Natural killer cell (primary cell): Measurements from ENCODE around the gene ZNF814. TPM values are rescaled to one million over a fixed set of nuclear protein-coding genes. Genes with fewer than 3 reads are reported as not detected.

Experiments used
- ATAC-seq, 3 donors: fragments of 150-1000 bp in 2 of 3; fragments of 200-7000 bp in 1 of 3; cut with Tn5 transposase; 1 replicate in 1 of 3; 2 replicates in 2 of 3; pipeline ENCODE4 v1.10.0; 2021; ENCODE audit warnings: mild to moderate bottlenecking in 2 of 3, moderate library complexity in 2 of 3
- DNase-seq, 2 donors: peaks; one replicate each; pipeline versions ENCODE4 v3.0.0 to v3.0.0-alpha.2; 2013 to 2021; ENCODE audit warnings: mixed read lengths in 1 of 2
- H3K27ac ChIP-seq: one replicate; pipeline ENCODE4 v1.5.1; 2013; ENCODE audit warnings: mild to moderate bottlenecking, low read length
- H3K27me3 ChIP-seq: one replicate; pipeline ENCODE4 v1.6.1; 2013; ENCODE audit warnings: low read length; ENCODE audit not compliant: control insufficient read depth, insufficient read depth
- H3K36me3 ChIP-seq: one replicate; pipeline ENCODE4 v1.6.1; 2013; ENCODE audit warnings: low read length; ENCODE audit not compliant: control insufficient read depth, insufficient read depth
- H3K4me1 ChIP-seq: one replicate; pipeline ENCODE4 v1.6.1; 2013; ENCODE audit warnings: low read length; ENCODE audit not compliant: control insufficient read depth, insufficient read depth
- H3K4me3 ChIP-seq: one replicate; pipeline ENCODE4 v1.5.1; 2013; ENCODE audit warnings: low read length
- H3K9me3 ChIP-seq: one replicate; pipeline ENCODE4 v1.6.1; 2013; ENCODE audit warnings: low read length; ENCODE audit not compliant: control insufficient read depth, insufficient read depth
- H3K27ac Mint-ChIP-seq, 2 donors: one replicate each; pipeline ENCODE4 v1.8.0; 2022; ENCODE audit warnings: mild to moderate bottlenecking in 2 of 2, mixed read lengths in 2 of 2, moderate library complexity in 1 of 2
- H3K27me3 Mint-ChIP-seq, 2 donors: one replicate each; pipeline ENCODE4 v1.8.0; 2022; ENCODE audit warnings: low read depth in 2 of 2, mixed read lengths in 2 of 2
- H3K36me3 Mint-ChIP-seq: one replicate; pipeline ENCODE4 v1.8.0; 2022; ENCODE audit warnings: mixed read lengths
- H3K4me1 Mint-ChIP-seq, 2 donors: one replicate each; pipeline ENCODE4 v1.8.0; 2022; ENCODE audit warnings: mixed read lengths in 2 of 2
- H3K4me3 Mint-ChIP-seq: one replicate; pipeline ENCODE4 v1.8.0; 2022; ENCODE audit warnings: mild to moderate bottlenecking, moderate library complexity, mixed read lengths
- H3K9me3 Mint-ChIP-seq, 2 donors: one replicate each; pipeline ENCODE4 v1.8.0; 2022; ENCODE audit warnings: mixed read lengths in 2 of 2
- WGBS: methylation state at CpG from one replicate; pipeline ENCODE4 v1.1.7; 2013; ENCODE audit warnings: missing lambda C conversion rate; ENCODE audit not compliant: insufficient coverage; 5-methylcytosine and 5-hydroxymethylcytosine counted together
- intact Hi-C: fragments of 100-400 bp; cut with micrococcal nuclease; formaldehyde crosslinking; loops from one replicate; pipeline ENCODE4 v1.14.2; 2022
- total RNA-seq, 4 donors: library from RNA; stranded (reverse); fragments of 120-200 nt in 1 of 4; gene quantifications; one replicate each; pipeline versions ENCODE4 v1.2.3 to v1.2.4, GENCODE V29; 2013 to 2022
- TF ChIP-seq, protein P1 (sequence below): fragments of 200-600 bp; IDR thresholded peaks from one replicate; pipeline ENCODE4 v1.8.0; 2022; ENCODE audit warnings: antibody characterized with exemption

The ZNF814 gene
- total RNA-seq, 3 donors from 2014 or later (not counting 1 experiment from before 2014, with no cell fraction given) = 25.2 to 51.2 (median 38.3) TPM

- no peaks in the 10 kb centered on the region for H3K9me3 Mint-ChIP-seq
- H3K36me3 Mint-ChIP-seq = no peaks in the 10 kb centered on the region
- H3K27ac Mint-ChIP-seq = no peak overlapping the region
- Histone ChIP-seq H3K27ac (no peak overlapping the region), H3K9me3 (no peaks in the 10 kb centered on the region), H3K27me3 (no peaks in the 10 kb centered on the region), H3K36me3 (no peaks in the 10 kb centered on the region), H3K4me3 (no peak overlapping the region), H3K4me1 (peaks cover 31% of the 10 kb centered on the region)
- TF ChIP-seq, protein P1, sequence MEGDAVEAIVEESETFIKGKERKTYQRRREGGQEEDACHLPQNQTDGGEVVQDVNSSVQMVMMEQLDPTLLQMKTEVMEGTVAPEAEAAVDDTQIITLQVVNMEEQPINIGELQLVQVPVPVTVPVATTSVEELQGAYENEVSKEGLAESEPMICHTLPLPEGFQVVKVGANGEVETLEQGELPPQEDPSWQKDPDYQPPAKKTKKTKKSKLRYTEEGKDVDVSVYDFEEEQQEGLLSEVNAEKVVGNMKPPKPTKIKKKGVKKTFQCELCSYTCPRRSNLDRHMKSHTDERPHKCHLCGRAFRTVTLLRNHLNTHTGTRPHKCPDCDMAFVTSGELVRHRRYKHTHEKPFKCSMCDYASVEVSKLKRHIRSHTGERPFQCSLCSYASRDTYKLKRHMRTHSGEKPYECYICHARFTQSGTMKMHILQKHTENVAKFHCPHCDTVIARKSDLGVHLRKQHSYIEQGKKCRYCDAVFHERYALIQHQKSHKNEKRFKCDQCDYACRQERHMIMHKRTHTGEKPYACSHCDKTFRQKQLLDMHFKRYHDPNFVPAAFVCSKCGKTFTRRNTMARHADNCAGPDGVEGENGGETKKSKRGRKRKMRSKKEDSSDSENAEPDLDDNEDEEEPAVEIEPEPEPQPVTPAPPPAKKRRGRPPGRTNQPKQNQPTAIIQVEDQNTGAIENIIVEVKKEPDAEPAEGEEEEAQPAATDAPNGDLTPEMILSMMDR = no peak
- peaks cover 45 to 47% of the 10 kb centered on the region in 2 donors for H3K4me1 Mint-ChIP-seq
- 97% methylated on average over 14 of the region's 14 CpGs for WGBS
- no peak for ATAC-seq
- DNase-seq = no peak
- peak overlapping the region; percentile 61 for H3K4me3 Mint-ChIP-seq
- intact Hi-C loops = loop anchor here (2.0 kb wide), 1 partner anchor 31 kb away; the partner anchor contains the start of gene ZNF587
- no peaks in the 10 kb centered on the region for H3K27me3 Mint-ChIP-seq
Observed at GRCh38 chr19:57817976-57818375, 70.9 kb downstream of the ZNF814 start.

- no peaks in the 10 kb centered on the region for H3K36me3 Mint-ChIP-seq
- no peak overlapping the region for H3K27ac ChIP-seq
- no peaks in the 10 kb centered on the region for H3K9me3 Mint-ChIP-seq
- H3K27me3 Mint-ChIP-seq = no peaks in the 10 kb centered on the region
- TF ChIP-seq, protein P1 = no peak
- no peak overlapping the region for H3K27ac Mint-ChIP-seq
- H3K4me1 ChIP-seq = peaks cover 35% of the 10 kb centered on the region
- DNase-seq = no peak
- intact Hi-C loops = no loop called here
- no peak overlapping the region for H3K4me3 Mint-ChIP-seq
- H3K9me3 ChIP-seq = no peaks in the 10 kb centered on the region
- no peaks in the 10 kb centered on the region for H3K27me3 ChIP-seq
- H3K4me1 Mint-ChIP-seq = peaks cover 40 to 42% of the 10 kb centered on the region in 2 donors
- 92% methylated on average over 7 of the region's 7 CpGs for WGBS
- H3K36me3 ChIP-seq = no peaks in the 10 kb centered on the region
- ATAC-seq = no peak
- no peak overlapping the region for H3K4me3 ChIP-seq
Observed at GRCh38 chr19:57816652-57817051, 72.2 kb downstream of the ZNF814 start.

DNA sequence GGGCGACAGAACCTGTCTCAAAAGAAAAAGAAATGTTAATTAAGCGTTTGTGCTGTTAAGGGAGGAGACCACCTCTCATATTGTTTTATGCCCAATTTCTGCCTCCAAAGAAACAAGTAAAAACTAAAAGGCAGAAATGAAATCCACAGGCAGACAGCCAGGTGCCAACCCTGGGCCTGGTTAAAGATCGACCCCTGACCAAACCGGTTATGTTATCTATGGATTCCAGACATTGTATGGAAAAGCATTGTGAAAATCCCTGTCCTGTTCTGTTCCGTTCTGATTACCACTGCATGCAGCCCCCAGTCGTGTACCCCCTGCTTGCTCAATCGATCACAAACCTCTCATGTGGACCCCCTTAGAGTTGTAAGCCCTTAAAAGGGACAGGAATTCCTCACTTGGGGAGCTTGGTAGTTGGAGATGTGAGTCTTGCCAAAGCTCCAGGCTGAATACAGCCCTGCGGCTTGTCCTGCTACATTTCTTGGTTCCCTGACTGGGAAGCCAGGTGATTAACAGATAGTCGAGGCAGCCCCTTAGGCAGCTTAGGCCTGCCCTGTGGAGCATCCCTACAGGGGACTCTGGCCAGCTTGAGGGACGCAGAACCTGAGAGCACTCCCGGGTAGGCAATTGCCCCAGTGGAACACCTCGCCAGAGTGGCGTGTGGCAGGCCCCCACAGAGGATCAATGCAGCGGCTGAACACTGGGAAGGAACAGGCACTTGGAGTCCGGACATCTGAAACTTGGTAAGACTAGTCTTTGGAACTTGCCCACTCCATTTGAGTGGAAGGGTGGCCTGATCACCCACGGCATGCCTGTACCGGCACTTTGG is 73.4 kb downstream of the ZNF814 start:
- Histone ChIP-seq H3K27me3 (no peaks in the 10 kb centered on the region), H3K4me3 (peak overlapping the region; percentile 95), H3K9me3 (no peaks in the 10 kb centered on the region), H3K4me1 (peaks cover 30% of the 10 kb centered on the region), H3K27ac (peak overlapping the region; percentile 70), H3K36me3 (no peaks in the 10 kb centered on the region)
- peak overlapping the region; percentile 97 for H3K4me3 Mint-ChIP-seq
- H3K27me3 Mint-ChIP-seq = no peaks in the 10 kb centered on the region
- ATAC-seq = no peak
- WGBS = 92% methylated on average over 17 of the region's 17 CpGs
- H3K27ac Mint-ChIP-seq = peak overlapping the region; percentile 93 to 97
- H3K36me3 Mint-ChIP-seq = no peaks in the 10 kb centered on the region
- H3K4me1 Mint-ChIP-seq = peaks cover 32 to 33% of the 10 kb centered on the region in 2 donors
- DNase-seq = no peak
- no peaks in the 10 kb centered on the region for H3K9me3 Mint-ChIP-seq
- intact Hi-C loops = no loop called here
- TF ChIP-seq, protein P1 = no peak
